NCI-H345 treated with DMSO at 0.1 percent for 48 hours (cell line): ENCODE measurements around the gene DOCK9.

Source experiments
- DNase-seq: peaks from one replicate; lab custom pipeline; 2025; ENCODE audit not compliant: unreplicated experiment; lab: John Stamatoyannopoulos, UW

Gene DOCK9

GRCh38 chr13:98976338-98976737, 1.5 kb downstream of the DOCK9 start:
- DNase-seq, result no peak

- DNase-seq, result no peak
These were observed 2.0 kb downstream of the DOCK9 start for GRCh38 chr13:98975822-98976261.

GRCh38 chr13:98974053-98974452, 3.8 kb downstream of the DOCK9 start:
- no peak for DNase-seq

- no peak for DNase-seq
These were observed 5.2 kb downstream of the DOCK9 start for GRCh38 chr13:98972627-98973026.

- DNase-seq, result no peak
These were observed 5.8 kb downstream of the DOCK9 start for GRCh38 chr13:98972059-98972458.

GRCh38 chr13:98970330-98970729, 7.5 kb downstream of the DOCK9 start:
- no peak for DNase-seq

GRCh38 chr13:98967491-98967890, 10.4 kb downstream of the DOCK9 start:
- DNase-seq, result no peak

GRCh38 chr13:98966019-98966418, 11.8 kb downstream of the DOCK9 start:
- no peak for DNase-seq

- DNase-seq, result peak; percentile 30
These were observed 12.5 kb downstream of the DOCK9 start for GRCh38 chr13:98965325-98965724.

GRCh38 chr13:98963917-98964316, 13.9 kb downstream of the DOCK9 start:
- DNase-seq, result no peak

- no peak for DNase-seq
These were observed 14.8 kb downstream of the DOCK9 start for GRCh38 chr13:98962901-98963590.

GRCh38 chr13:98961503-98962105, 16.3 kb downstream of the DOCK9 start:
- no peak for DNase-seq

- DNase-seq, result no peak
These were observed 17.0 kb downstream of the DOCK9 start for GRCh38 chr13:98960606-98961502.

- no peak for DNase-seq
These were observed 17.9 kb downstream of the DOCK9 start for GRCh38 chr13:98959786-98960605.

GRCh38 chr13:98959291-98959690, 18.6 kb downstream of the DOCK9 start:
- DNase-seq, result no peak

GRCh38 chr13:98958443-98958794, 19.4 kb downstream of the DOCK9 start:
- no peak for DNase-seq

GRCh38 chr13:98957731-98958442, 20.0 kb downstream of the DOCK9 start:
- DNase-seq, result no peak

GRCh38 chr13:98955336-98955735, 22.5 kb downstream of the DOCK9 start:
- DNase-seq, result no peak

- no peak for DNase-seq
These were observed 23.6 kb downstream of the DOCK9 start for GRCh38 chr13:98954313-98954712.

GRCh38 chr13:98951266-98951665, 26.6 kb downstream of the DOCK9 start:
- no peak for DNase-seq
